Measurements from ENCODE around the gene PEX14.

Gene PEX14

GRCh38 chr1:10601342-10602070 is 126.8 kb downstream of the PEX14 start:
- H3K4me3 ChIP-seq (ENCODE audit: low read length): no peak overlapping the region
- no peak for DNase-seq (ENCODE audit: low read depth)
- no peak for TF ChIP-seq CTCF (conservative IDR thresholded peaks at IDR 0.05; ENCODE audit: low read depth, low read length)

GRCh38 chr1:10602936-10603335 is 128.2 kb downstream of the PEX14 start:
- no peak overlapping the region for H3K4me3 ChIP-seq (ENCODE audit: low read length)
- no peak for DNase-seq (ENCODE audit: low read depth)
- TF ChIP-seq CTCF (conservative IDR thresholded peaks at IDR 0.05; ENCODE audit: low read depth, low read length): no peak

GRCh38 chr1:10604966-10605365 is 130.2 kb downstream of the PEX14 start:
- no peak for DNase-seq (ENCODE audit: low read depth)
- H3K4me3 ChIP-seq (ENCODE audit: low read length): no peak overlapping the region
- TF ChIP-seq CTCF (conservative IDR thresholded peaks at IDR 0.05; ENCODE audit: low read depth, low read length): no peak

GRCh38 chr1:10606064-10606463 is 131.3 kb downstream of the PEX14 start:
- no peak overlapping the region for H3K4me3 ChIP-seq (ENCODE audit: low read length)
- TF ChIP-seq CTCF (conservative IDR thresholded peaks at IDR 0.05; ENCODE audit: low read depth, low read length): no peak
- no peak for DNase-seq (ENCODE audit: low read depth)

- TF ChIP-seq CTCF (conservative IDR thresholded peaks at IDR 0.05; ENCODE audit: low read depth, low read length): no peak
Measured at GRCh38 chr1:10607228-10607627, 132.5 kb downstream of the PEX14 start.

GRCh38 chr1:10608690-10609089 is 133.9 kb downstream of the PEX14 start:
- TF ChIP-seq CTCF (conservative IDR thresholded peaks at IDR 0.05; ENCODE audit: low read depth, low read length): no peak
- H3K4me3 ChIP-seq (ENCODE audit: low read length): no peak overlapping the region
- no peak for DNase-seq (ENCODE audit: low read depth)

More at GRCh38 chr1:10607228-10607627, 132.5 kb downstream of the PEX14 start:
- DNase-seq (ENCODE audit: low read depth): no peak
- no peak overlapping the region for H3K4me3 ChIP-seq (ENCODE audit: low read length)

- no peak for TF ChIP-seq CTCF (conservative IDR thresholded peaks at IDR 0.05; ENCODE audit: low read depth, low read length)
- no peak for DNase-seq (ENCODE audit: low read depth)
Measured at GRCh38 chr1:10610901-10611600, 136.3 kb downstream of the PEX14 start.

More at GRCh38 chr1:10610901-10611600, 136.3 kb downstream of the PEX14 start:
- no peak overlapping the region for H3K4me3 ChIP-seq (ENCODE audit: low read length)
